Fibroblast of villous mesenchyme (primary cell): ENCODE measurements around the gene TBCK. TPM values are rescaled to one million over a fixed set of nuclear protein-coding genes. Genes with fewer than 3 reads are reported as not detected.
A peak's percentile ranks its signal among the peaks of the same experiment; 100 is the strongest.

Source experiments
- DNase-seq: peaks from one replicate; pipeline ENCODE4 v3.0.0-alpha.2; 2010; ENCODE audit warnings: low read depth
- H3K4me3 ChIP-seq: 2 replicates; pipeline ENCODE4 v1.5.1; 2011; ENCODE audit warnings: low read depth, mild to moderate bottlenecking, low read length
- total RNA-seq: library from RNA; depleted of rRNA; stranded (reverse); fragments of >200 nt; gene quantifications from 2 replicates; pipeline ENCODE4 v1.2.3, GENCODE V29; 2012
- TF ChIP-seq, protein P1 (sequence below): IDR thresholded peaks from 2 replicates; pipeline ENCODE4 v1.5.1; 2012; ENCODE audit warnings: low read depth, mild to moderate bottlenecking, low read length; ENCODE audit not compliant: insufficient read depth

TBCK gene
- total RNA-seq, 1 donor, result 80.3 TPM

DNA sequence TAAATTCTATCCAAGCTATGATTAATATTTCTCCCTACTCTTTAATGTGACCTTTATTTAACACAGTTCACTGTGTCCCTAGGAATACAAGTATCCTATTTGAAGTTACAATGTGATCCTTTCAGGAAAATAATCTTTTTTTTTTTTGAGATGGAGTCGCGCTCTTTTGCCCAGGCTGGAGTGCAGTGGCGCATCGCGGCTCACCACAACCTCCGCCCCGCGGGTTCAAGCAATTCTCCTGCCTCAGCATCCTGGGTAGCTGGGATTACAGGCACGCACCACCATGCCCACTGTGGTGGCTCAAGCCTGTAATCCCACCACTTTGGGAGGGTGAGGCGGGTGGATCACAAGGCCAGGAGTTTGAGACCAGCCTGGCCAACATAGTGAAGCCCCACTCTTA lies 21.9 kb downstream of the TBCK start:
- TF ChIP-seq, protein P1, sequence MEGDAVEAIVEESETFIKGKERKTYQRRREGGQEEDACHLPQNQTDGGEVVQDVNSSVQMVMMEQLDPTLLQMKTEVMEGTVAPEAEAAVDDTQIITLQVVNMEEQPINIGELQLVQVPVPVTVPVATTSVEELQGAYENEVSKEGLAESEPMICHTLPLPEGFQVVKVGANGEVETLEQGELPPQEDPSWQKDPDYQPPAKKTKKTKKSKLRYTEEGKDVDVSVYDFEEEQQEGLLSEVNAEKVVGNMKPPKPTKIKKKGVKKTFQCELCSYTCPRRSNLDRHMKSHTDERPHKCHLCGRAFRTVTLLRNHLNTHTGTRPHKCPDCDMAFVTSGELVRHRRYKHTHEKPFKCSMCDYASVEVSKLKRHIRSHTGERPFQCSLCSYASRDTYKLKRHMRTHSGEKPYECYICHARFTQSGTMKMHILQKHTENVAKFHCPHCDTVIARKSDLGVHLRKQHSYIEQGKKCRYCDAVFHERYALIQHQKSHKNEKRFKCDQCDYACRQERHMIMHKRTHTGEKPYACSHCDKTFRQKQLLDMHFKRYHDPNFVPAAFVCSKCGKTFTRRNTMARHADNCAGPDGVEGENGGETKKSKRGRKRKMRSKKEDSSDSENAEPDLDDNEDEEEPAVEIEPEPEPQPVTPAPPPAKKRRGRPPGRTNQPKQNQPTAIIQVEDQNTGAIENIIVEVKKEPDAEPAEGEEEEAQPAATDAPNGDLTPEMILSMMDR, result no peak
- DNase-seq, result no peak
- no peak overlapping the region for H3K4me3 ChIP-seq

- TF ChIP-seq, protein P1, result no peak
- no peak for DNase-seq
- no peak overlapping the region for H3K4me3 ChIP-seq
Measured at GRCh38 chr4:106291678-106292077, 24.3 kb downstream of the TBCK start.

GRCh38 chr4:106289737-106290136 lies 26.3 kb downstream of the TBCK start:
- DNase-seq, result peak; percentile 21
- TF ChIP-seq, protein P1, result no peak
- no peak overlapping the region for H3K4me3 ChIP-seq

GRCh38 chr4:106287353-106287969 lies 28.5 kb downstream of the TBCK start:
- TF ChIP-seq, protein P1, result no peak
- no peak overlapping the region for H3K4me3 ChIP-seq
- DNase-seq, result peak; percentile 92

DNA sequence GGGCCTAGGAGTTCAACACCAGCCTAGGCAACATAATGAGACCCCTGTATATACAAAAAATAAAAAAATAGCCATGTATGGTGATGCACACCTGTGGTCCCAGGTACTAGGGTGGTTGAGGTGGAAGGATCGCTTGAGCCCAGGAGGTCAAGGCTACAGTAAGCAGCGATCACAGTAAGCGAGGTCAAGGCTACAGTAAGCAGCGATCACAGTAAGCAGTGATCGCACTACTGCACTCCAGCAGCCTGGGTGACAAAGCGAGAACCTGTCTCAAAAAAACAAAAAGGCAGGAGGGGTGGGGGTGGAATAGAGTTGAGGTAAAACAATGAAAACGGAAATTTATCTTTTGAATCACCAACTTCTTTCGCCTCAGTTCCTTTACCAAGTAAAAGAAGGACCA lies 29.4 kb downstream of the TBCK start:
- no peak for DNase-seq
- TF ChIP-seq, protein P1, result no peak
- H3K4me3 ChIP-seq, result no peak overlapping the region

DNA sequence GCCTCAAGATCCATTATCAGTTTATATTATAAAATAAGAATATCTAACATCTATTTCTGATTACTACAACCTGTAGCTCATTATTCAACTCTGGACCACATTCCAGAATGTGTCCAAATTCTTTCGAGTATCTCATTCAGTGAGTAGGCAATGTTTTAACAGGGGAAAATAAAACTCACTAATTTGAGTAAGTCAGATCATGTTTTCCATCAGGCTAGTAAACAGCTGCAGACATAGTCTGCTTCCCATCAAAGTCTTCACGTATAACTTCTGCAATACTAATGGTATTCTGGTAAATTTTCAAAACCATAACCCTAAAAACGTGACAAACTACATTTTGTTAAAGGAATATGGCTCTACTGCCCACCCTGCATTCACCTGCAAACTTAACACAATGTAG lies 31.8 kb downstream of the TBCK start:
- no peak for DNase-seq
- TF ChIP-seq, protein P1, result no peak
- no peak overlapping the region for H3K4me3 ChIP-seq

DNA sequence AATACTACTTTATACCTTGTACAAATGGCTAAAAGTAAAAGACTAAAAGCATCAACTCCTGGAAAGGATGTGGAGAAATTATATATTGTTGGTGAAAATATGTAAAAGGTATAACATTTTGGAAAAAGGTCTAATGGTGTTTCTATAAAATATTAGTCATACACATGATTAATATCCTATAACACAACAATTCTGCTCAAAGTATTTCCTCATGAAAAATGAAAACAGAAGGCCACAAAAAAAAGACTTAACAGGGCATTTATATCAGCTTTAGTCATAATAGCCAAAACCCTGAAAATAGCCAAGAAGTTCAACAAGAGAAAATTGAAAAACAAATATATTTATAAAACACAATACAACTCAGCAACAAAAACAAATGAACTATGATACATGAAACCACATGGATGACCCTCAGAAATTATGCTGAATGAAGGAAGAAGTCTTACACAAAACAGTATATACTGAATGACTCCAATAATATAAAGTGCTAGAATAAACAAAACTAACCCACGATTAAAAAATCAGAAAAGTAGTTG lies 38.8 kb downstream of the TBCK start:
- no peak overlapping the region for H3K4me3 ChIP-seq
- TF ChIP-seq, protein P1, result no peak
- DNase-seq, result no peak
